Neural cell (in vitro differentiated cells): ENCODE measurements around the gene ABHD16B. TPM values are rescaled to one million over a fixed set of nuclear protein-coding genes. Genes with fewer than 3 reads are reported as not detected.

Experiments used
- H2AFZ ChIP-seq: fragments of 200-600, 300-800 bp; sonication (generic), shearing (Covaris generic); 2 replicates; pipeline ENCODE4 v1.6.0; 2014; ENCODE audit warnings: low read depth, mild to moderate bottlenecking, antibody characterized with exemption, low read length, moderate library complexity
- H3F3A ChIP-seq: fragments of 200-600 bp; shearing (Covaris generic); 2 replicates; pipeline ENCODE4 v1.6.1; 2016; ENCODE audit warnings: mild to moderate bottlenecking, moderate library complexity, mixed read lengths, antibody characterized with exemption, low read length; ENCODE audit not compliant: insufficient read depth, poor library complexity, severe bottlenecking
- H3K27ac ChIP-seq: fragments of 200-600, 300-800 bp; sonication (generic), shearing (Covaris generic); 2 replicates; pipeline ENCODE4 v1.5.1; 2014; ENCODE audit warnings: mild to moderate bottlenecking, low read length, moderate library complexity
- H3K27me3 ChIP-seq: fragments of 300-800, 200-600 bp; sonication (generic), shearing (Covaris generic); 2 replicates; pipeline ENCODE4 v1.6.0; 2014; ENCODE audit warnings: mild to moderate bottlenecking, low read depth, low read length, moderate library complexity; ENCODE audit not compliant: insufficient read depth
- H3K36me3 ChIP-seq: fragments of 300-800, 200-600 bp; sonication (generic), shearing (Covaris generic); 2 replicates; pipeline ENCODE4 v1.5.1; 2014; ENCODE audit warnings: mild to moderate bottlenecking, antibody characterized with exemption, low read length, moderate library complexity; ENCODE audit not compliant: insufficient read depth
- H3K4me2 ChIP-seq: fragments of 300-800, 200-600 bp; sonication (generic), shearing (Covaris generic); 2 replicates; pipeline ENCODE4 v1.6.0; 2014; ENCODE audit warnings: mild to moderate bottlenecking, low read length
- H3K4me3 ChIP-seq: fragments of 300-800, 200-600 bp; sonication (generic), shearing (Covaris generic); 2 replicates; pipeline ENCODE4 v1.5.1; 2014; ENCODE audit warnings: mild to moderate bottlenecking, low read length, moderate library complexity
- H3K79me2 ChIP-seq: fragments of 200-600 bp; shearing (Covaris generic); replicated peaks from 2 replicates; pipeline ENCODE4 v1.6.0; 2014; ENCODE audit warnings: mild to moderate bottlenecking, low read length, moderate library complexity; ENCODE audit not compliant: insufficient read depth
- H3K9ac ChIP-seq: fragments of 300-800, 200-600 bp; sonication (generic), shearing (Covaris generic); 2 replicates; pipeline ENCODE4 v1.6.1; 2016; ENCODE audit warnings: mild to moderate bottlenecking, low read length, mixed read lengths
- H3K9me2 ChIP-seq: fragments of 200-600 bp; shearing (Covaris generic); 2 replicates; pipeline ENCODE4 v1.6.1; 2016; ENCODE audit warnings: mild to moderate bottlenecking, low read length, mixed read lengths; ENCODE audit not compliant: insufficient read depth
- H3K9me3 ChIP-seq: fragments of 200-600, 300-800 bp; sonication (generic), shearing (Covaris generic); 2 replicates; pipeline ENCODE4 v1.6.1; 2016; ENCODE audit warnings: mild to moderate bottlenecking, mixed run types, low read length, moderate library complexity, mixed read lengths
- H4K20me1 ChIP-seq: fragments of 200-600 bp; shearing (Covaris generic); 2 replicates; pipeline ENCODE4 v1.6.1; 2016; ENCODE audit warnings: mild to moderate bottlenecking, mixed run types; ENCODE audit not compliant: insufficient read depth
- EP300 ChIP-seq: fragments of 450-650 bp; conservative IDR thresholded peaks from 2 replicates; pipeline ENCODE4 v1.6.1; 2014; ENCODE audit warnings: antibody characterized with exemption, mild to moderate bottlenecking, moderate library complexity; ENCODE audit not compliant: poor library complexity, severe bottlenecking
- EZH2 ChIP-seq: fragments of 200-600, 300-800 bp; shearing (Covaris generic), sonication (generic); IDR thresholded peaks from 2 replicates; pipeline ENCODE4 v1.6.1; 2014; ENCODE audit warnings: antibody characterized with exemption, low read length, borderline replicate concordance, mild to moderate bottlenecking; ENCODE audit not compliant: insufficient read depth, poor library complexity, severe bottlenecking
- MXI1 ChIP-seq: fragments of 450-650 bp; conservative IDR thresholded peaks from 2 replicates; pipeline ENCODE4 v1.6.1; 2014; ENCODE audit warnings: antibody characterized with exemption, mild to moderate bottlenecking; ENCODE audit not compliant: poor library complexity, severe bottlenecking
- POLR2AphosphoS5 ChIP-seq: IDR thresholded peaks from 2 replicates; pipeline ENCODE4 v1.6.1; 2012
- RAD21 ChIP-seq: fragments of 450-650 bp; conservative IDR thresholded peaks from 2 replicates; pipeline ENCODE4 v1.6.1; 2014; ENCODE audit warnings: antibody characterized with exemption, mild to moderate bottlenecking, moderate library complexity
- SMC3 ChIP-seq: fragments of 450-650 bp; conservative IDR thresholded peaks from 2 replicates; pipeline ENCODE4 v1.6.1; 2014; ENCODE audit warnings: antibody characterized with exemption, mild to moderate bottlenecking, moderate library complexity; ENCODE audit not compliant: poor library complexity
- TAF1 ChIP-seq: IDR thresholded peaks from 2 replicates; pipeline ENCODE4 v1.6.1; 2012; ENCODE audit warnings: low read depth
- polyA plus RNA-seq: library from polyadenylated mRNA; depleted of rRNA; stranded (reverse); fragments of >200 nt; gene quantifications from 2 replicates; pipeline ENCODE4 v1.2.3, GENCODE V29; 2014
- TF ChIP-seq, protein P1 (sequence below): IDR thresholded peaks from 2 replicates; pipeline ENCODE4 v1.6.1; 2012; ENCODE audit warnings: borderline replicate concordance
- TF ChIP-seq, protein P2 (sequence below): fragments of 450-650 bp; IDR thresholded peaks from 2 replicates; pipeline ENCODE4 v1.5.1; 2014; ENCODE audit warnings: antibody characterized with exemption, mild to moderate bottlenecking, moderate library complexity; ENCODE audit not compliant: poor library complexity, severe bottlenecking

The ABHD16B gene
- polyA plus RNA-seq, 1 donor from 2014 or later = not detected

DNA sequence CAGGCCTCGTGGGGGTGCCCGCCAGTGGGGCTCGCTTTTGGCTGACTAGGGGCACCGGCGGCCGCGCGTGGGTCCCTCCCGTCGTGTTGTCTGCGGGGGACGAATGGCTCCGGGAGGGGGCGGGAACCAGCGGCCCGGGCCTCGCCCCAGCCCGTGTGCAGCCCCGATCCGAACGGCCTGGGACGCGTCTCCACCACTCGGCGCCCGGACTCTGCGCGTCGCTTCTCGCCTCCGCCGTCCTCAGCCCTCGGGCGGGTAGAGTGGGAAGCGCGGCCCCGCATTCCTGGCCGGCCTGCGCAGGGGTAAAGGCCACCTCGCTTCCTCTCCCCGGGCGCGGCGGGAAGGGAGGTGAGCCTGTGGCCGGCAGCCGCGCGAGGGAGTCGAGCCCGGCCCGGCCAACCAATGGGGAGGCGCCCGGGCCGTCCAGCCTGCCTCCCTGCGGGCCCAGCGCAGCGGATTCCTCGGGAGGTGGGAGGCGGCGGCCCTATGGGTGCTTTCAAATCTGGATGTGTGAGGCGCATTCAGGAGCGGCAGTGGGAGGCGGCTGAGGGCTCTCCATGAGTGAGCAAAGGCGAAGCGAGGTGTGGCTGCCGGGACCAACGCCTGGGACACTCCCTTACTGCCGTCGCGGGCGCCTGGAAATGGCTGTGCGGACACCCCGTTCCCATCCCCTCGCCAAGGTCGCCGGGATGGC, 29.2 kb upstream of the ABHD16B start:
- Histone ChIP-seq H3K27me3 (peaks cover 12% of the 10 kb centered on the region), H3K36me3 (no peaks in the 10 kb centered on the region), H4K20me1 (no peaks in the 10 kb centered on the region), H3F3A (peaks cover 5% of the 10 kb centered on the region), H3K9me2 (no peaks in the 10 kb centered on the region), H3K4me2 (no peak overlapping the region), H3K27ac (no peak overlapping the region), H3K9ac (peak overlapping the region; percentile 54), H3K4me3 (peak overlapping the region; percentile 60), H3K9me3 (no peaks in the 10 kb centered on the region), H3K79me2 (peaks cover 29% of the 10 kb centered on the region), H2AFZ (no peak overlapping the region)
- TF ChIP-seq, protein P1, sequence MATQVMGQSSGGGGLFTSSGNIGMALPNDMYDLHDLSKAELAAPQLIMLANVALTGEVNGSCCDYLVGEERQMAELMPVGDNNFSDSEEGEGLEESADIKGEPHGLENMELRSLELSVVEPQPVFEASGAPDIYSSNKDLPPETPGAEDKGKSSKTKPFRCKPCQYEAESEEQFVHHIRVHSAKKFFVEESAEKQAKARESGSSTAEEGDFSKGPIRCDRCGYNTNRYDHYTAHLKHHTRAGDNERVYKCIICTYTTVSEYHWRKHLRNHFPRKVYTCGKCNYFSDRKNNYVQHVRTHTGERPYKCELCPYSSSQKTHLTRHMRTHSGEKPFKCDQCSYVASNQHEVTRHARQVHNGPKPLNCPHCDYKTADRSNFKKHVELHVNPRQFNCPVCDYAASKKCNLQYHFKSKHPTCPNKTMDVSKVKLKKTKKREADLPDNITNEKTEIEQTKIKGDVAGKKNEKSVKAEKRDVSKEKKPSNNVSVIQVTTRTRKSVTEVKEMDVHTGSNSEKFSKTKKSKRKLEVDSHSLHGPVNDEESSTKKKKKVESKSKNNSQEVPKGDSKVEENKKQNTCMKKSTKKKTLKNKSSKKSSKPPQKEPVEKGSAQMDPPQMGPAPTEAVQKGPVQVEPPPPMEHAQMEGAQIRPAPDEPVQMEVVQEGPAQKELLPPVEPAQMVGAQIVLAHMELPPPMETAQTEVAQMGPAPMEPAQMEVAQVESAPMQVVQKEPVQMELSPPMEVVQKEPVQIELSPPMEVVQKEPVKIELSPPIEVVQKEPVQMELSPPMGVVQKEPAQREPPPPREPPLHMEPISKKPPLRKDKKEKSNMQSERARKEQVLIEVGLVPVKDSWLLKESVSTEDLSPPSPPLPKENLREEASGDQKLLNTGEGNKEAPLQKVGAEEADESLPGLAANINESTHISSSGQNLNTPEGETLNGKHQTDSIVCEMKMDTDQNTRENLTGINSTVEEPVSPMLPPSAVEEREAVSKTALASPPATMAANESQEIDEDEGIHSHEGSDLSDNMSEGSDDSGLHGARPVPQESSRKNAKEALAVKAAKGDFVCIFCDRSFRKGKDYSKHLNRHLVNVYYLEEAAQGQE = no peak
- TF ChIP-seq POLR2AphosphoS5 = no peak
- TF ChIP-seq EP300 = no peak
- TF ChIP-seq, protein P2, sequence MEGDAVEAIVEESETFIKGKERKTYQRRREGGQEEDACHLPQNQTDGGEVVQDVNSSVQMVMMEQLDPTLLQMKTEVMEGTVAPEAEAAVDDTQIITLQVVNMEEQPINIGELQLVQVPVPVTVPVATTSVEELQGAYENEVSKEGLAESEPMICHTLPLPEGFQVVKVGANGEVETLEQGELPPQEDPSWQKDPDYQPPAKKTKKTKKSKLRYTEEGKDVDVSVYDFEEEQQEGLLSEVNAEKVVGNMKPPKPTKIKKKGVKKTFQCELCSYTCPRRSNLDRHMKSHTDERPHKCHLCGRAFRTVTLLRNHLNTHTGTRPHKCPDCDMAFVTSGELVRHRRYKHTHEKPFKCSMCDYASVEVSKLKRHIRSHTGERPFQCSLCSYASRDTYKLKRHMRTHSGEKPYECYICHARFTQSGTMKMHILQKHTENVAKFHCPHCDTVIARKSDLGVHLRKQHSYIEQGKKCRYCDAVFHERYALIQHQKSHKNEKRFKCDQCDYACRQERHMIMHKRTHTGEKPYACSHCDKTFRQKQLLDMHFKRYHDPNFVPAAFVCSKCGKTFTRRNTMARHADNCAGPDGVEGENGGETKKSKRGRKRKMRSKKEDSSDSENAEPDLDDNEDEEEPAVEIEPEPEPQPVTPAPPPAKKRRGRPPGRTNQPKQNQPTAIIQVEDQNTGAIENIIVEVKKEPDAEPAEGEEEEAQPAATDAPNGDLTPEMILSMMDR = no peak

DNA sequence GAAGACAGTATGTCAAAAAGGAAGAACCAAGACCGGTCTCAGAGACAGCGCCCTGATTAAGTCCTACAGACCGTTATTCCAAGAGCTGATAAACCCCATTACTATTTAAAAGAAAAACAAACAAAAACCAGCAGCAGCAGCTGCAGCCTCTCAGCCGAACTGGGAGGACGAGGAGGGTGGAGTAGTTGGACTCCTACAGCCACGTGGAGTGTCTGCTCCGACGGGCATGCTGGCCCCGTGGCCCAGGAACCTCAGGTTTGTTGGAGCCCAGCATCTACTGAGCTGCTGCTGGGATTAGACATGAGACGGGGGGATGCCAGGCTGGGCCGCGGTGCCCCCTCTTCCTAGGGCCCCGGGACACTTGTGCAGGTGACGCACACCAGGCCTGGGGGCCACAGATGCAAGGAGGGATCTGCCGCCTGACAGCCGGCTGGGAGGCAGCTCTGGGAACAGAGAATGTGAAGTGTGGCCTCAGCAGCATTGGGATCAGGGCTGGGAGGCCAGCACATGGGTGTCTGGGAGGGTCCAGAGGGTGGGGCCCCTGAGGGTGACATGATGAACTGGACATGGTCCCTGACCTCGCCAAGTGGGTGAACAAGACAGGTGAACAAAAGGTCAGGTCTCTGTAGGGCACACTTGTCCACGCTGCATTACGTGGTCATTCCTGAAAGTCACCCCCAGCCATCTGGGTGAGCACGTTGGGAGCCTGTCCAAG, 27.4 kb upstream of the ABHD16B start:
- H3K27me3 ChIP-seq = peaks cover 12% of the 10 kb centered on the region
- H2AFZ ChIP-seq = no peak overlapping the region
- H3K4me3 ChIP-seq = no peak overlapping the region
- H4K20me1 ChIP-seq = no peaks in the 10 kb centered on the region
- peaks cover 5% of the 10 kb centered on the region for H3F3A ChIP-seq
- no peaks in the 10 kb centered on the region for H3K9me3 ChIP-seq
- H3K79me2 ChIP-seq = peaks cover 11% of the 10 kb centered on the region
- H3K36me3 ChIP-seq = no peaks in the 10 kb centered on the region
- H3K9ac ChIP-seq = no peak overlapping the region
- TF ChIP-seq MXI1 (no peak), TAF1 (no peak), POLR2AphosphoS5 (no peak), EP300 (no peak), RAD21 (no peak), EZH2 (no peak), SMC3 (no peak)
- TF ChIP-seq, protein P2 = no peak
- TF ChIP-seq, protein P1 = no peak
- no peak overlapping the region for H3K4me2 ChIP-seq
- H3K9me2 ChIP-seq = no peaks in the 10 kb centered on the region
- no peak overlapping the region for H3K27ac ChIP-seq
